HG02571 (cell line): ENCODE data around the gene POLR2M.

Source experiments
- ATAC-seq: cut with Tn5 transposase; IDR thresholded peaks from one replicate; pipeline ENCODE4 v1.9.1; 2021; ENCODE audit warnings: mild to moderate bottlenecking, moderate library complexity; ENCODE audit not compliant: unreplicated experiment

The POLR2M gene

GRCh38 chr15:57736591-57736990 lies 30.1 kb downstream of the POLR2M start:
- ATAC-seq = no peak

- no peak for ATAC-seq
These were observed 32.3 kb downstream of the POLR2M start for GRCh38 chr15:57738734-57739237.

- no peak for ATAC-seq
These were observed 33.5 kb downstream of the POLR2M start for GRCh38 chr15:57740048-57740447.

GRCh38 chr15:57741089-57741488 lies 34.6 kb downstream of the POLR2M start:
- no peak for ATAC-seq

GRCh38 chr15:57743424-57743823 lies 36.9 kb downstream of the POLR2M start:
- ATAC-seq = no peak

- no peak for ATAC-seq
These were observed 40.3 kb downstream of the POLR2M start for GRCh38 chr15:57746786-57747185.

GRCh38 chr15:57747206-57747896 lies 40.8 kb downstream of the POLR2M start:
- no peak for ATAC-seq

GRCh38 chr15:57751177-57751800 lies 44.8 kb downstream of the POLR2M start:
- no peak for ATAC-seq

GRCh38 chr15:57752436-57752835 lies 45.9 kb downstream of the POLR2M start:
- no peak for ATAC-seq

- ATAC-seq = no peak
These were observed 46.3 kb downstream of the POLR2M start for GRCh38 chr15:57752840-57753239.

- no peak for ATAC-seq
These were observed 50.0 kb downstream of the POLR2M start for GRCh38 chr15:57756466-57756865.

GRCh38 chr15:57758560-57758959 lies 52.0 kb downstream of the POLR2M start:
- ATAC-seq = no peak

GRCh38 chr15:57761562-57761961 lies 55.0 kb downstream of the POLR2M start:
- no peak for ATAC-seq

GRCh38 chr15:57762302-57762701 lies 55.8 kb downstream of the POLR2M start:
- ATAC-seq = no peak

- ATAC-seq = no peak
These were observed 56.9 kb downstream of the POLR2M start for GRCh38 chr15:57763176-57763964.
